Hematopoietic multipotent progenitor cell treated with erythropoietin and hydrocortisone succinate and interleukin-3 and kit ligand, for 8 days (in vitro differentiated cells): Measurements from ENCODE around the gene MT3.
A peak's percentile ranks its signal among the peaks of the same experiment; 100 is the strongest.
"Not testable (repeated sequence)": the region's sequence is repeated elsewhere in the genome, so short reads cannot be mapped to it uniquely, and the experiment has no call there.

Source experiments
- DNase-seq: peaks from one replicate; pipeline ENCODE4 v3.0.0-alpha.2; 2015

Gene MT3

GRCh38 chr16:56580391-56581048 is 8.8 kb upstream of the MT3 start:
- no peak for DNase-seq

- DNase-seq: not testable (repeated sequence)
Observed at GRCh38 chr16:56582911-56583310, 6.4 kb upstream of the MT3 start.

- DNase-seq: no peak
Observed at GRCh38 chr16:56583351-56584168, 5.8 kb upstream of the MT3 start.

- DNase-seq: no peak
Observed at GRCh38 chr16:56584276-56584675, 5.1 kb upstream of the MT3 start.

GRCh38 chr16:56588781-56589140 is 567 bp upstream of the MT3 start:
- no peak for DNase-seq

GRCh38 chr16:56591377-56592060 is 2.2 kb downstream of the MT3 start:
- no peak for DNase-seq

- no peak for DNase-seq
Observed at GRCh38 chr16:56593573-56594291, 4.4 kb downstream of the MT3 start.

- DNase-seq: no peak
Observed at GRCh38 chr16:56594292-56594619, 4.9 kb downstream of the MT3 start.

- DNase-seq: peak; percentile 70
Observed at GRCh38 chr16:56600398-56600999, 11.2 kb downstream of the MT3 start.

GRCh38 chr16:56601325-56601724 is 12.0 kb downstream of the MT3 start:
- DNase-seq: no peak

- DNase-seq: peak; percentile 54
Observed at GRCh38 chr16:56603589-56603988, 14.3 kb downstream of the MT3 start.

- no peak for DNase-seq
Observed at GRCh38 chr16:56604966-56605365, 15.6 kb downstream of the MT3 start.

- no peak for DNase-seq
Observed at GRCh38 chr16:56605475-56605874, 16.1 kb downstream of the MT3 start.

- DNase-seq: no peak
Observed at GRCh38 chr16:56606071-56606475, 16.7 kb downstream of the MT3 start.

- DNase-seq: no peak
Observed at GRCh38 chr16:56606476-56607108, 17.3 kb downstream of the MT3 start.

- no peak for DNase-seq
Observed at GRCh38 chr16:56607109-56607618, 17.8 kb downstream of the MT3 start.

GRCh38 chr16:56607675-56608042 is 18.3 kb downstream of the MT3 start:
- peak; percentile 4 for DNase-seq

- DNase-seq: peak; percentile 92
Observed at GRCh38 chr16:56608043-56608875, 18.9 kb downstream of the MT3 start, which contains the start of gene MT2A. MT2A (plus strand) TSS chr16:56608584; CDS start chr16:56608656, 72 bp downstream.

GRCh38 chr16:56608876-56609462 is 19.6 kb downstream of the MT3 start:
- DNase-seq: no peak

- peak; percentile 87 for DNase-seq
Observed at GRCh38 chr16:56609463-56609921, 20.2 kb downstream of the MT3 start.
